Upper lobe of right lung (tissue), 1 donor: Measurements from ENCODE around the gene RELCH. TPM values are rescaled to one million over a fixed set of nuclear protein-coding genes. Genes with fewer than 3 reads are reported as not detected.
A peak's percentile ranks its signal among the peaks of the same experiment; 100 is the strongest.

Experiments used
- ATAC-seq: fragments of 200-7000 bp; cut with Tn5 transposase; one replicate; pipeline ENCODE4 v1.9.1; 2020; ENCODE audit warnings: mild to moderate bottlenecking, moderate library complexity
- DNase-seq: peaks from one replicate; pipeline ENCODE4 v3.0.0-alpha.2; 2020
- H3K27ac ChIP-seq: fragments of 200-600 bp; one replicate; pipeline ENCODE4 v1.8.0; 2022
- H3K27me3 ChIP-seq: fragments of 200-600 bp; one replicate; pipeline ENCODE4 v1.8.0; 2022; ENCODE audit warnings: mild to moderate bottlenecking
- H3K36me3 ChIP-seq: fragments of 200-600 bp; one replicate; pipeline ENCODE4 v1.8.0; 2022
- H3K4me1 ChIP-seq: fragments of 200-600 bp; one replicate; pipeline ENCODE4 v1.8.0; 2022
- H3K4me3 ChIP-seq: fragments of 200-600 bp; one replicate; pipeline ENCODE4 v1.8.0; 2022; ENCODE audit warnings: mild to moderate bottlenecking
- H3K9me3 ChIP-seq: fragments of 200-600 bp; one replicate; pipeline ENCODE4 v1.8.0; 2022
- CTCF ChIP-seq: fragments of 200-600 bp; IDR thresholded peaks from one replicate; pipeline ENCODE4 v1.8.0; 2022; ENCODE audit warnings: antibody characterized with exemption
- intact Hi-C: fragments of 100-400 bp; cut with DNase I; formaldehyde crosslinking; loops from one replicate; pipeline ENCODE4 v1.11.0; 2022
- total RNA-seq: library from RNA; stranded (reverse); fragmentation: NEBNext Ultra II Directional; extraction: Animal tissue kit (Norgen Biotek cat#: 25700); gene quantifications from one replicate; pipeline ENCODE4 v1.2.1, GENCODE V29; 2021
- donor health status: DM: no; HTN: yes; CAD: no; lungs with severe emphysema.

The RELCH gene
- total RNA-seq, 1 donor from 2014 or later, result 30.0 TPM

- intact Hi-C loops, result loop anchor here (10.0 kb wide), 1 partner anchor 56 kb away; no protein-coding TSS in a partner anchor
- Histone ChIP-seq H3K27me3 (no peaks in the 10 kb centered on the region), H3K36me3 (no peaks in the 10 kb centered on the region), H3K9me3 (no peaks in the 10 kb centered on the region), H3K4me3 (peak overlapping the region; percentile 97), H3K27ac (no peak overlapping the region), H3K4me1 (peaks cover 27% of the 10 kb centered on the region)
- no peak for TF ChIP-seq CTCF
- ATAC-seq (no peak), DNase-seq (no peak)
These were observed 2.2 kb downstream of the RELCH start for GRCh38 chr18:62189208-62189607.

GRCh38 chr18:62196079-62196478 is 9.0 kb downstream of the RELCH start:
- Histone ChIP-seq H3K27ac (no peak overlapping the region), H3K27me3 (no peaks in the 10 kb centered on the region), H3K4me1 (peaks cover 5% of the 10 kb centered on the region), H3K36me3 (no peaks in the 10 kb centered on the region), H3K9me3 (no peaks in the 10 kb centered on the region), H3K4me3 (no peak overlapping the region)
- ATAC-seq (no peak), DNase-seq (no peak)
- TF ChIP-seq CTCF, result no peak
- intact Hi-C loops, result no loop called here

- ATAC-seq, result no peak
- Histone ChIP-seq H3K27ac (no peak overlapping the region), H3K4me3 (no peak overlapping the region), H3K27me3 (no peaks in the 10 kb centered on the region), H3K36me3 (no peaks in the 10 kb centered on the region), H3K9me3 (no peaks in the 10 kb centered on the region), H3K4me1 (peaks cover 5% of the 10 kb centered on the region)
- no peak for TF ChIP-seq CTCF
- intact Hi-C loops, result no loop called here
- DNase-seq, result no peak
These were observed 9.9 kb downstream of the RELCH start for GRCh38 chr18:62196980-62197379.

GRCh38 chr18:62198259-62198658 is 11.2 kb downstream of the RELCH start:
- Histone ChIP-seq H3K4me3 (no peak overlapping the region), H3K27ac (no peak overlapping the region), H3K27me3 (no peaks in the 10 kb centered on the region), H3K9me3 (no peaks in the 10 kb centered on the region), H3K4me1 (peaks cover 5% of the 10 kb centered on the region), H3K36me3 (no peaks in the 10 kb centered on the region)
- no peak for TF ChIP-seq CTCF
- peak; percentile 27 for ATAC-seq
- DNase-seq, result no peak
- intact Hi-C loops, result no loop called here

- no peak overlapping the region for H3K27ac ChIP-seq
- DNase-seq (no peak), ATAC-seq (no peak)
- no peaks in the 10 kb centered on the region for H3K9me3 ChIP-seq
- intact Hi-C loops, result no loop called here
- no peak for TF ChIP-seq CTCF
- no peaks in the 10 kb centered on the region for H3K27me3 ChIP-seq
- peaks cover 5% of the 10 kb centered on the region for H3K4me1 ChIP-seq
- H3K4me3 ChIP-seq, result no peak overlapping the region
- no peaks in the 10 kb centered on the region for H3K36me3 ChIP-seq
These were observed 12.6 kb downstream of the RELCH start for GRCh38 chr18:62199629-62200028.
